ENCODE measurements around the gene SLC8A2. TPM values are rescaled to one million over a fixed set of nuclear protein-coding genes. Genes with fewer than 3 reads are reported as not detected.

SLC8A2 gene
- total and polyA plus RNA-seq, 2 of the 8 experiments (the other 6 are each of a cell fraction or from before 2014, with no cell fraction given), result 7.3 to 12.4 TPM

DNA sequence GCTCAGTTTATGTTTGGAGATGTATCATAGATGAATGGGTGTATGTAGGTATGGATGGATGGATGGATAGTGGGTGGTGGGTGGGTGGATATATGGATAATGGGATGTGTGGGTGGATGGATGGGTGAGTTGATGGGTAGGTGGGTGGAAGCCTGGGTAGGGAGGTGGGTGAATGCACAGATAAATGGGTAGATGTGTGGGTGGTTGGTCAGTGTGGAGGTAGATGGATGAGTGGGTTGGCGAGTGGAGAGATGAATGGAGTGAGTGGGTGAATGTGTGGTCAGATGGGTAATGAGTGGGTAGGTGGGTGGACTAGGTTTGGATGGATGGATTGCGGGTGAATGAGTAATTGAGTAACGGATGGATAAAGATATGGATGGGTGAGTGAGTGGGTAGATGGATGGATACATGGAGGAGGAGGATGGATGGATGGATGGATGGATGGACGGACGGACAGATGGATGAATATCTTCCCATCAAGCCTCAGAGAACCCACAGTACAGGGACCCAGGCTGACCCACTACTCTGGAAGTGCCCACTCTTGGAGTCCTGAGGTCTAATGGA, 65.8 kb downstream of the SLC8A2 start (continued):
- TF ChIP-seq, protein P1, sequence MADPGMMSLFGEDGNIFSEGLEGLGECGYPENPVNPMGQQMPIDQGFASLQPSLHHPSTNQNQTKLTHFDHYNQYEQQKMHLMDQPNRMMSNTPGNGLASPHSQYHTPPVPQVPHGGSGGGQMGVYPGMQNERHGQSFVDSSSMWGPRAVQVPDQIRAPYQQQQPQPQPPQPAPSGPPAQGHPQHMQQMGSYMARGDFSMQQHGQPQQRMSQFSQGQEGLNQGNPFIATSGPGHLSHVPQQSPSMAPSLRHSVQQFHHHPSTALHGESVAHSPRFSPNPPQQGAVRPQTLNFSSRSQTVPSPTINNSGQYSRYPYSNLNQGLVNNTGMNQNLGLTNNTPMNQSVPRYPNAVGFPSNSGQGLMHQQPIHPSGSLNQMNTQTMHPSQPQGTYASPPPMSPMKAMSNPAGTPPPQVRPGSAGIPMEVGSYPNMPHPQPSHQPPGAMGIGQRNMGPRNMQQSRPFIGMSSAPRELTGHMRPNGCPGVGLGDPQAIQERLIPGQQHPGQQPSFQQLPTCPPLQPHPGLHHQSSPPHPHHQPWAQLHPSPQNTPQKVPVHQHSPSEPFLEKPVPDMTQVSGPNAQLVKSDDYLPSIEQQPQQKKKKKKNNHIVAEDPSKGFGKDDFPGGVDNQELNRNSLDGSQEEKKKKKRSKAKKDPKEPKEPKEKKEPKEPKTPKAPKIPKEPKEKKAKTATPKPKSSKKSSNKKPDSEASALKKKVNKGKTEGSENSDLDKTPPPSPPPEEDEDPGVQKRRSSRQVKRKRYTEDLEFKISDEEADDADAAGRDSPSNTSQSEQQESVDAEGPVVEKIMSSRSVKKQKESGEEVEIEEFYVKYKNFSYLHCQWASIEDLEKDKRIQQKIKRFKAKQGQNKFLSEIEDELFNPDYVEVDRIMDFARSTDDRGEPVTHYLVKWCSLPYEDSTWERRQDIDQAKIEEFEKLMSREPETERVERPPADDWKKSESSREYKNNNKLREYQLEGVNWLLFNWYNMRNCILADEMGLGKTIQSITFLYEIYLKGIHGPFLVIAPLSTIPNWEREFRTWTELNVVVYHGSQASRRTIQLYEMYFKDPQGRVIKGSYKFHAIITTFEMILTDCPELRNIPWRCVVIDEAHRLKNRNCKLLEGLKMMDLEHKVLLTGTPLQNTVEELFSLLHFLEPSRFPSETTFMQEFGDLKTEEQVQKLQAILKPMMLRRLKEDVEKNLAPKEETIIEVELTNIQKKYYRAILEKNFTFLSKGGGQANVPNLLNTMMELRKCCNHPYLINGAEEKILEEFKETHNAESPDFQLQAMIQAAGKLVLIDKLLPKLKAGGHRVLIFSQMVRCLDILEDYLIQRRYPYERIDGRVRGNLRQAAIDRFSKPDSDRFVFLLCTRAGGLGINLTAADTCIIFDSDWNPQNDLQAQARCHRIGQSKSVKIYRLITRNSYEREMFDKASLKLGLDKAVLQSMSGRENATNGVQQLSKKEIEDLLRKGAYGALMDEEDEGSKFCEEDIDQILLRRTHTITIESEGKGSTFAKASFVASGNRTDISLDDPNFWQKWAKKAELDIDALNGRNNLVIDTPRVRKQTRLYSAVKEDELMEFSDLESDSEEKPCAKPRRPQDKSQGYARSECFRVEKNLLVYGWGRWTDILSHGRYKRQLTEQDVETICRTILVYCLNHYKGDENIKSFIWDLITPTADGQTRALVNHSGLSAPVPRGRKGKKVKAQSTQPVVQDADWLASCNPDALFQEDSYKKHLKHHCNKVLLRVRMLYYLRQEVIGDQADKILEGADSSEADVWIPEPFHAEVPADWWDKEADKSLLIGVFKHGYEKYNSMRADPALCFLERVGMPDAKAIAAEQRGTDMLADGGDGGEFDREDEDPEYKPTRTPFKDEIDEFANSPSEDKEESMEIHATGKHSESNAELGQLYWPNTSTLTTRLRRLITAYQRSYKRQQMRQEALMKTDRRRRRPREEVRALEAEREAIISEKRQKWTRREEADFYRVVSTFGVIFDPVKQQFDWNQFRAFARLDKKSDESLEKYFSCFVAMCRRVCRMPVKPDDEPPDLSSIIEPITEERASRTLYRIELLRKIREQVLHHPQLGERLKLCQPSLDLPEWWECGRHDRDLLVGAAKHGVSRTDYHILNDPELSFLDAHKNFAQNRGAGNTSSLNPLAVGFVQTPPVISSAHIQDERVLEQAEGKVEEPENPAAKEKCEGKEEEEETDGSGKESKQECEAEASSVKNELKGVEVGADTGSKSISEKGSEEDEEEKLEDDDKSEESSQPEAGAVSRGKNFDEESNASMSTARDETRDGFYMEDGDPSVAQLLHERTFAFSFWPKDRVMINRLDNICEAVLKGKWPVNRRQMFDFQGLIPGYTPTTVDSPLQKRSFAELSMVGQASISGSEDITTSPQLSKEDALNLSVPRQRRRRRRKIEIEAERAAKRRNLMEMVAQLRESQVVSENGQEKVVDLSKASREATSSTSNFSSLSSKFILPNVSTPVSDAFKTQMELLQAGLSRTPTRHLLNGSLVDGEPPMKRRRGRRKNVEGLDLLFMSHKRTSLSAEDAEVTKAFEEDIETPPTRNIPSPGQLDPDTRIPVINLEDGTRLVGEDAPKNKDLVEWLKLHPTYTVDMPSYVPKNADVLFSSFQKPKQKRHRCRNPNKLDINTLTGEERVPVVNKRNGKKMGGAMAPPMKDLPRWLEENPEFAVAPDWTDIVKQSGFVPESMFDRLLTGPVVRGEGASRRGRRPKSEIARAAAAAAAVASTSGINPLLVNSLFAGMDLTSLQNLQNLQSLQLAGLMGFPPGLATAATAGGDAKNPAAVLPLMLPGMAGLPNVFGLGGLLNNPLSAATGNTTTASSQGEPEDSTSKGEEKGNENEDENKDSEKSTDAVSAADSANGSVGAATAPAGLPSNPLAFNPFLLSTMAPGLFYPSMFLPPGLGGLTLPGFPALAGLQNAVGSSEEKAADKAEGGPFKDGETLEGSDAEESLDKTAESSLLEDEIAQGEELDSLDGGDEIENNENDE (IDR thresholded peaks at IDR 0.05; ENCODE audit: insufficient replicate concordance, low read length), result no peak
- no peak for TF ChIP-seq CREB1 (IDR thresholded peaks at IDR 0.05)
- TF ChIP-seq GTF2F1 (IDR thresholded peaks at IDR 0.05; ENCODE audit: borderline replicate concordance, low read depth, low read length), result no peak
